ENCODE measurements around the gene MAT1A.

- TF ChIP-seq CTCF (IDR thresholded peaks at IDR 0.05; ENCODE audit: insufficient read depth, low read depth, low read length) (no peak), EZH2 (IDR thresholded peaks at IDR 0.05; ENCODE audit: insufficient read depth, low read length) (no peak)
Observed at GRCh38 chr10:80270887-80271286, 18.6 kb downstream of the MAT1A start.
